ENCODE results near the gene GSDME.

DNA sequence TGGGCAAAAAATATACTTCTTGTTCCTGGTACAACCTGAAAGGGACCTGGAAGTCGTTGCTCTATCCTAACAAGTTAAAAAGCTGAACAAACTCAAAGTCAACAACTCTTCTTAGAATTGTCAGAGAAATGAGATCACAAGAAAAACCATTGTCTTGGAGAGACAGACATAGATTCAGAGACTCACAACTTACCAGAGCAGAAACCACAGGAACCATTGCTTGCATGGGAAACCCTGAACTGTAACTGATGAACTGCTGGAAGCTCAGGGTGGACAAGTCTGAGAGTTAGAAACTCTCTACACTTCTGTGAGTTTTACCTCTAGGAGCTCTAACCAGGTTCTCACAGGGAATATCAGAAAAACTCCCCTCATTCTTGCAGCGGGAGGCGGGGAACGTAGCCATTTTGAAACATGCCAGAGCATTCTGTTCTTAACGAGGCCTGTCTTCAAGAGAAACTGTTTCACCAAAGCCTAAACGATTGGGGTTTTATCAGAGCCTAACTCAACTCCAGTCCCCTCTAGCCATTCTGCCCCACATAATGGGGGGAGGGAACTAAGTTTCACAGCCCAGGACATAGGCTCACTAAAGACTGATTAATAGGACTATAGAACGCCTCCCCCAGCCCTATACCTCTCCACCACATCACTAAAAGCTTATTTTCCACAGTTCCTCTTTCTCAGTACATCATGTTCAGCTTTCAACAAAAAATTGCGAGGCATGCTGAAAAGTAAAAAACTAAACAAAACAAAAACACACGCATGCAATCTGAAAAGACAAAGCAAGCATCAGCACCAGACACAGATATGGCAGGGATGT, 12.0 kb upstream of the GSDME start:
- TF ChIP-seq, protein P1, sequence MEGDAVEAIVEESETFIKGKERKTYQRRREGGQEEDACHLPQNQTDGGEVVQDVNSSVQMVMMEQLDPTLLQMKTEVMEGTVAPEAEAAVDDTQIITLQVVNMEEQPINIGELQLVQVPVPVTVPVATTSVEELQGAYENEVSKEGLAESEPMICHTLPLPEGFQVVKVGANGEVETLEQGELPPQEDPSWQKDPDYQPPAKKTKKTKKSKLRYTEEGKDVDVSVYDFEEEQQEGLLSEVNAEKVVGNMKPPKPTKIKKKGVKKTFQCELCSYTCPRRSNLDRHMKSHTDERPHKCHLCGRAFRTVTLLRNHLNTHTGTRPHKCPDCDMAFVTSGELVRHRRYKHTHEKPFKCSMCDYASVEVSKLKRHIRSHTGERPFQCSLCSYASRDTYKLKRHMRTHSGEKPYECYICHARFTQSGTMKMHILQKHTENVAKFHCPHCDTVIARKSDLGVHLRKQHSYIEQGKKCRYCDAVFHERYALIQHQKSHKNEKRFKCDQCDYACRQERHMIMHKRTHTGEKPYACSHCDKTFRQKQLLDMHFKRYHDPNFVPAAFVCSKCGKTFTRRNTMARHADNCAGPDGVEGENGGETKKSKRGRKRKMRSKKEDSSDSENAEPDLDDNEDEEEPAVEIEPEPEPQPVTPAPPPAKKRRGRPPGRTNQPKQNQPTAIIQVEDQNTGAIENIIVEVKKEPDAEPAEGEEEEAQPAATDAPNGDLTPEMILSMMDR (IDR thresholded peaks at IDR 0.05 in 2 of 3, conservative IDR thresholded peaks at IDR 0.05 in 1 of 3; ENCODE audit: borderline replicate concordance in 1 of 3, insufficient read depth in 1 of 3, low read depth in 2 of 3, low read length in 2 of 3) = no peak
- TF ChIP-seq, protein P2, sequence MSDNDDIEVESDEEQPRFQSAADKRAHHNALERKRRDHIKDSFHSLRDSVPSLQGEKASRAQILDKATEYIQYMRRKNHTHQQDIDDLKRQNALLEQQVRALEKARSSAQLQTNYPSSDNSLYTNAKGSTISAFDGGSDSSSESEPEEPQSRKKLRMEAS (IDR thresholded peaks at IDR 0.05) = no peak
- TF ChIP-seq EZH2phosphoT487 (IDR thresholded peaks at IDR 0.05; ENCODE audit: borderline replicate concordance) (no peak), ZNF274 (IDR thresholded peaks at IDR 0.05; ENCODE audit: low read depth, low read length) (no peak)
